Measurements from ENCODE around the gene GAL3ST3. TPM values are rescaled to one million over a fixed set of nuclear protein-coding genes. Genes with fewer than 3 reads are reported as not detected.

Gene GAL3ST3
- total and polyA plus RNA-seq, 2 of the 8 experiments (the other 6 are each of a cell fraction or from before 2014, with no cell fraction given), result 21.1 to 21.4 TPM

- TF ChIP-seq CHD7 (IDR thresholded peaks at IDR 0.05; ENCODE audit: insufficient replicate concordance, low read length), result no peak
- TF ChIP-seq SIRT6 (IDR thresholded peaks at IDR 0.05; ENCODE audit: low read length), result no peak
- TF ChIP-seq HDAC6 (IDR thresholded peaks at IDR 0.05; ENCODE audit: low read depth, low read length), result no peak
- TF ChIP-seq KDM4A (IDR thresholded peaks at IDR 0.05; ENCODE audit: low read depth, low read length, severe bottlenecking), result no peak
- no peak for TF ChIP-seq CHD1 (IDR thresholded peaks at IDR 0.05; ENCODE audit: low read depth, low read length)
- TF ChIP-seq BACH1 (IDR thresholded peaks at IDR 0.05; ENCODE audit: low read length), result no peak
- TF ChIP-seq JUND (IDR thresholded peaks at IDR 0.05; ENCODE audit: low read length), result no peak
- no peak for TF ChIP-seq SIX5 (IDR thresholded peaks at IDR 0.05; ENCODE audit: low read depth, low read length)
- no peak for TF ChIP-seq E2F6 (IDR thresholded peaks at IDR 0.05)
- TF ChIP-seq YY1 (IDR thresholded peaks at IDR 0.05; ENCODE audit: low read depth, low read length), result no peak
- no peak for TF ChIP-seq ATF3 (IDR thresholded peaks at IDR 0.05; ENCODE audit: insufficient read depth, low read depth, low read length)
- TF ChIP-seq KDM1A (IDR thresholded peaks at IDR 0.05; ENCODE audit: borderline replicate concordance, low read length), result no peak
Measured at GRCh38 chr11:66004186-66004585, 44.8 kb downstream of the GAL3ST3 start (continued).

All from H1 (cell line).